GM19467 (cell line): ENCODE data around the gene KCNA1.

Source experiments
- ATAC-seq: cut with Tn5 transposase; IDR thresholded peaks from one replicate; pipeline ENCODE4 v1.9.1; 2021; ENCODE audit warnings: mild to moderate bottlenecking, moderate library complexity; ENCODE audit not compliant: unreplicated experiment

Gene KCNA1

GRCh38 chr12:4958697-4959375, 49.1 kb downstream of the KCNA1 start:
- no peak for ATAC-seq

- no peak for ATAC-seq
These were observed 49.7 kb downstream of the KCNA1 start for GRCh38 chr12:4959381-4959780.

GRCh38 chr12:4960030-4960429, 50.3 kb downstream of the KCNA1 start:
- no peak for ATAC-seq

DNA sequence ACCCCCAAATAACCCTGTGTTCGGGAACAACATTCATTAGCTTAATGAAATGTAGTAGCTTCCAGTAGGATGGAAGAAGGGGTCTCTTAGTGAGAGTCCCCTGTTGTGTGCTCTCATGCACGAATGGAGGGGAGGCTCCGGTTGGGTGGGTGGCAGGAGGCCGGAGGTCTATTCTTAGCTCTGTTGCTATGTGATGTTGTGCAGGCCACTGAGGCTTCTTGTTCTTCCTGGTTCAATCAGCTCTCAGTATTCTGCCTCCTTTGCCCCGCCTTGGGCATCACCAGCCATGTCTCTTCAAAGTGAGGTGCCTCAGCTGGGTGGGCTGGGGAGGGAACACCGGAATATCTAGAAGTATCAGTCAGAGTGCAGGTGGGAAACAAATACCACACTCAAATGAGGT, 50.8 kb downstream of the KCNA1 start:
- no peak for ATAC-seq

GRCh38 chr12:4961311-4961710, 51.6 kb downstream of the KCNA1 start:
- ATAC-seq, result no peak

DNA sequence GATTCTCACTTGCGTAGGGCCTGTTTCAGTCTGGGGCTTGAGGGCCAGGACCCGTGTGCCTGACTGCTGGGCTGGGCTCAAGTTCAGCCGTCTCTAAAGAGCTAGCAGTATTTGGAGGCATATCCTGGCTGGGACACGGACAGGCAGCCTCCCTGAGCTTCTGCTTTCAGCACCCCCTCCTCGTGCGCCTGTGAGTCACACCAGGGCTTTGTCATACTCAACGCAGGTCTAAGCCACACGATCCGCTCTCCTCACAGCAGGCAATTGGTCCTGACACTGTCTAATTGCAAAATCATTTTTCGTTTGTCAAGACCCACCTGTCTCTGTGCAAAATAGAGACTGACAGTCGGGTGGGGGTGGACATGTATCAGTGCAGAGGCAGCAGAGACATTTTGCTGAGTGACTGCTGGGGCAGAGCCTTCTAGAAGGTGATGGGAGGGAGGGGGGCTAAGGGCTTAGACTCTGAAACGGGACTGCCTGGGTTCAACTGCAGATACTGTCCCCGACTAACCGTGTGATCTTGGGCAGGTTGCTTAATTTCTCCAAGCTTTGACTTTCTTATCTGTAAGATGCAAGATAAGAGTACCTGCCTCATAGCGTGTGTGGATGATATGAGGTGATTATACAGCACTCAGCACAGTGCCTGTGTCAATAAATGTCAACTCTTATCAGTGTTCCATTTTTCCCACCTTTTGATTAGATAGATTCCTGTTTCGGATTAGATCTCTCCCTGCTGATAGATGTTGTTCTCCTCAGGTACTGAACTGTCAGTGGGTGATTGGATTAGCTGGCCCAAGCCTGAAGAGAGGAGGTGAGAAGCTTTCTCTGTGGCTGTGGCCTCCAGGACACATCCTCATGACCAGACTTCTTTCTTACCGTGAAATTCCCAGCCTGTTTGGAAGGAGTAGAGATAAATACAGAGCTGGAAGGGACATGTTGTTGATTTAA, 53.1 kb downstream of the KCNA1 start:
- ATAC-seq, result no peak
